Umbilical cord (tissue), 2 donors: ENCODE measurements around the gene ABCC8. TPM values are rescaled to one million over a fixed set of nuclear protein-coding genes. Genes with fewer than 3 reads are reported as not detected.
A peak's percentile ranks its signal among the peaks of the same experiment; 100 is the strongest.

ENCODE experiments used
- DNase-seq: peaks from one replicate; pipeline ENCODE4 v3.0.0-alpha.2; 2015; ENCODE audit warnings: low spot score
- total RNA-seq: library from RNA; depleted of rRNA; stranded (reverse); fragments of >200 nt; gene quantifications from one replicate; pipeline ENCODE4 v1.2.3, GENCODE V29; 2014; ENCODE audit warnings: low replicate concordance; ENCODE audit not compliant: insufficient read depth

The ABCC8 gene
- total RNA-seq, 1 donor from 2014 or later, result 0.48 TPM

DNA sequence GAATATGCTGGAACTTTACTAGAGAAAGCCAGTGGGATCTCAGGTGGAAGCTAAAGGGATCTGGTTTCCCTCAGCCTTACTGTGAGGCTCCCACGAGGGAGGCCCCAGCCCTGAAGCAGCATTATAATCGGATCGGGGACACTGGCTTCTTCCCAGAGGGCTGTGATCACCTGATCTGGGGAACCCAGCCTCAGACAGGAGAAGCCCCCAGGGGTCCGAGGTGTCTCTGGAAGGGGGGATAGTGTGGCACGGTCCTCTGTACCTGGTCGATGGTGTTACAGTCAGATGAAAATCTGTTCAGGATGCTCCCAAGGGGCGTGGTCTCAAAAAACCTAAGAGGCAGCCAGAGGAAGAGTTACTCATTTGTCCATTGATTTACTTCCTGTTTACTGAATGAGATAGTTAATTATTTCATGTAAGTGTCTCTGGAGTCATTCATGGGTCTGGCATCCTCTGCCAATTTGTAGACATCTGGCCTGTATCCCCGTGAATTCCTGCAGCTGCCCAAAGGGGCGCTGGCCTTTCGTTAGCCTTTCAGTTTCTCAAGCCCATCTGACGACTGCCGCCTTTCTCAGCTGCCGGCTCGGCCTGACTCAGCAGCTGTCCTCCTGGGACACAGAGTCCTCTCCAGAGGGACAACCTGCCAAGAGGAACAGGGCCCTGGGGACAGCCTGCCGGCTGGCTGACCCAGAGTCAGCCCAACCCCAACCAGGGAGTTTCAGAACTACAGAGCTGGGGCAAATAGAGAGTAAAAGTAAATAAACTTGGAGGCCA lies 71.2 kb downstream of the ABCC8 start:
- DNase-seq, result no peak

DNA sequence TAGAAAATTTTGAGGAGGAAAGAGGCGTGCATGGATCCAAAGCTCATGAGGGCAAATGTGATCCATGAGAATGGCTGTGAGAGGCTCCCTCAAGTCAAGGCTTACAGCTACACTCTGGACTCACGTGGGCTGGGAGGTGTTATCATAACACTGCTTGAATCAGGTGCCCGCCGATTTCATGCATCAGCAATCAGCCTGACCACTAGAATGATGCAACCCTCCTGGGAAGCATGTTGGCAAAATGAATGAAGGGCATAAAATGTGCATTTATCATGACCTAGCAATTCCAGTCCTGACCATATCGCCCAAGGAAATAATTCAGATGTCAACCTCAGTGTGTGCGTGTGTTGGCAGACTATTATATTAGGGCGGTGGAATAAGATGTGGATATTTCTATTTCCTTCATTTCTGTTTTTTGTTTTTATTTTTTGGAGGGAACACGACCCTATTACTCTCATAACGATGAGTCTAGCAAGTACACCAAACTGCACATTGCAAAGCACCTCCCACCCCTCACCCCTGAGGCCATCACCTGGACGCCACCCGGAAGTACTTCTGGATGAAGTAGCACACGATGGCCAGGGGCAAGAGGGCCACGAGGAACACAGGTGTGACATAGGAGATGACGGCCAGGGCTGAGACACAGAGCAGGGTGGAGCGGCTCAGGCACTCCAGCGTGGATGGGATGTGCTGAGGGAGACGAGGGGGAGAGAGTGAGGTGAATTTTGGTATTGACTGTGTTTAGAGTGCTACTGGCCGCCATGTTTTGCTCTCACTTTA lies 72.5 kb downstream of the ABCC8 start:
- DNase-seq, result no peak

DNA sequence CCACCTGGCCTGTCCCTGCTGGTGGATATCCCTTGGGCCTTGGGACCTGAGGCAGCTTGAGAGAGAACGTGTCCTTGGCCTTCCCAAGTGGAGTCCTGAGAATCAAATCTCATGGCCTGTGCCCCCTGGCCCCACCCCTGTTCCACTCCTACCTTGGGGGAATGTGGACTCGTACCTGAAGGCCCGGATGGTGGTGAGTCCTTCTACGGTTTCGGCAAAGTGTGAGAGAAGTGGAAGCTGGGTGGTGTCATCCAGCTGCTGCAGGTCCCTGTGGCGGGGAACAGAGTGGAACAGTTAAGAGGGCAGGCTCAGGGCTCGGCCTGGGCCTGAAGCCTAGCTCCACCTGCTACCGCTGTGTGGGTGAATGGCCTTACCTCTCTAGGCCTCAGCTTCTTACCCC lies 74.2 kb downstream of the ABCC8 start:
- DNase-seq, result no peak

DNA sequence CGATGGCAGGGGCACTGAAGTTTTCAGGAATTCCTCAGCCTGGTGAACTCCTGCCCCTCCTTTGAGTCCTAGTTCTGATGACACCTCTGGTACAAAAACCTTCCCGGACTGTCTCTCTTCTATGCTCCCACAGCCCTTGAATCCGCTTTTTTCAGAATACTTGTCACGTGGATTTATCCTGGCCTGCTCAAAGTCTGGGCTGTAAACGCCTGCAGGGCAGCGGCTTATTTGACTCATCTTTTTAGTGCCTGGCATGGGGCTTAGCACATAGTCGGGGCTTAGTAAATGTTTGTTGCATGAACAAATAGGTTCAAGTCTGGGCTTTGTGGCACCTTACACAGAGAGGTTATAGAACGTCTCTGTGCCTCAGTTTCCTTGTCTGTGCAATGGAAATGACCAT lies 74.8 kb downstream of the ABCC8 start:
- no peak for DNase-seq

DNA sequence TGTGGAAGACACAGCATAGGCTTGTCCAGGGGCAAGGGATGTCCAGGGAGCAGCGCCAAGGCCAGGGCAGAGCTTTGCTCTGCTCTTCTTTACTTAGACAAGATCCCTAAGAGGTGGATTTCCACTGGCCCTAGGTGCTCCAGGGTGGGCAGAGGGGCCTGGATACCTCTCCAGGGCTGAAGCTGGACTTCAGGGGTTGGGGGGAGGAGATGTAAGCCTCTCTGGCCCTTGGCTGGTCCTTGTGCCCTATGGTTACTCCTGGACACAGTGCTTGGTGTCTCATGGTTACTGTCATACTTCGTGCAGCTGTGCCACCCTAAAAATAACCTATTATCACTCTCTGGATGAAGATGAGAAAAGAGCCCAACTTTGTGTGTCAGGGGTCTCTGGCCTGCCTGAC lies 75.3 kb downstream of the ABCC8 start:
- DNase-seq, result no peak

DNA sequence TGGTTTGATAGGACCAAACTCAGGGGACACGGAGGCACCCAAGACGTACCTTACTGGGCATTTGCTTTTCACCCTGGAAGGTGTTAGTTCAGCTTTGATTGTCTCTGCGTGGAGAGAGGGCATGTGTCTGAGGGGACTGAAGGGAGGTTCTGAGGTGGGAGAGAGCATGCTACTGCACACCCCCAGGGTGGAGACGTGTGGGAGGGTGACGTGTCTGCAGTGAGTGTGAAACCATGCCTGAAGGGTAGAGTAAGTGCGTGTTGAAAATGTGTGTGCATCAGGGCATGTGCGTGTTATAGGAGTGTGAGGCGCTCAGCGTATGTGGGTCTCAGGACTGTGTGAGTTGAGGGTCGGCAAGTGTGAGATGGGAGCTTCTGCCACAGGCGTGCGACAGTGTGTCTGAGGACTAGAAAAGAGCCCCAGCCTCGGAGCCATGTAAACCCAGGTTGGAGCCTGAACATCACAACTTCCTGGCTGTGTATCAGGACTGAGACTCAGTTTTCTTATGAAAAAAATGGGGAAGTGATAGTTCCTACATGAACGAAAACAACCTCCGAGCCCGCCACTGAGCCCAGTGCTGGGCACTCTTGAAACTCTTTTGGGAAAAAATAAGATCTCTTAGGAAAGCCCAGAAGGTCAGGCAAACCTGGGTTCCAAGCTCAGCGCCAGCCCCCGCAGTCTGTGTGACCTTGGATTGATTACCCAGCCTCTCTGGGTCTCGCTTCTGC lies 76.4 kb downstream of the ABCC8 start:
- no peak for DNase-seq

DNA sequence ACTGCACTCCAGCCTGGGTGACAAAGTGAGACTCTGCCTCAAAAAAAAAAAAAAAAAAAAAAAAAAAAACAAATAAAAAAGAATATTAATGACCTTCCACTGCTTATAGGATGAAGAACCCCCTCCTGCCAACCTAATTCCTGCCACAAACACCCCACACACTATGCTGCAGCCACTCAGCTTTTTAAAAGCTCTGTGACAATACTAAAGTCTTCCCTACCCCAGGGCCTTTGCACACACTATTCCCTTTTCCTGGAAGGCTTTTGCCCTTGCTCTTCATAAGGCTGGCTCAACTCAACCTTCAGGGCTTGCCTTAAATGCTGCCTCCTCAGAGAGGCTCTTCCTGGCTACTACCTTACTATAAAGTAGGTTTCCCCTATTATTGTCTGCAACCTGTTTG lies 77.4 kb downstream of the ABCC8 start:
- no peak for DNase-seq

DNA sequence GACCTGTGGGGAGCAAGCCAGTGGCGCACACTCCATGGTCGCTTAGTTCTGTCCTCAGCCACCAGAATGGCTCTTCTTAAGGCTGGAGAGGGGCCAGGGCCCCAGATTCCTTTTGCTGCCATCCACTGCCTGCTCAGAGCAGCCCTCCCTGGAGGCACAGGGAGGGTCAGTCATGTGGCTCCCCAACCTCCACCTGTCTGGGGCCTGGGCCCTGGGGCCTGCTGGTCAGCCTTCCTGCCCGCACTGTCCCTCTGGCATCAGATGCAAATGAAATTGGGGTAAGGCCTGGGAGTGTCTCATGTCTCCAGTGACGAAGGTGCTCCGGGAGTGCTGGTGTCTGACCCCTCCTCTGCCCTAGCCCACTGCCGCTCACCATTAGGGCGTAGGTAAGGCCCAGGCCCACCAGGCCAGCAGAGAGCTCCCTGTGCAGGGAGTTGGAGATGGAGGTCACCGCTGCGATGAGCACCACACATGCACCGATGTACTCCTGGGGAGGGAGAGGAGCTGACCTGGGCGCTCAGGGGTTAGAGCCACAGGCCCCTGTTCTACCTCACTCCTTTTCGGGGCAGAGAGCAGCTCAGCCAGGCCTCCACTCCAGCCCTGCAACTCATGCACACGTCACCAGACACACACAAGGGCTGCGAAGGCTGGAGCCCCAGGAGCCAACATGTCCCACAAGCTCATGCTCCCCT lies 79.2 kb downstream of the ABCC8 start:
- DNase-seq, result no peak

DNA sequence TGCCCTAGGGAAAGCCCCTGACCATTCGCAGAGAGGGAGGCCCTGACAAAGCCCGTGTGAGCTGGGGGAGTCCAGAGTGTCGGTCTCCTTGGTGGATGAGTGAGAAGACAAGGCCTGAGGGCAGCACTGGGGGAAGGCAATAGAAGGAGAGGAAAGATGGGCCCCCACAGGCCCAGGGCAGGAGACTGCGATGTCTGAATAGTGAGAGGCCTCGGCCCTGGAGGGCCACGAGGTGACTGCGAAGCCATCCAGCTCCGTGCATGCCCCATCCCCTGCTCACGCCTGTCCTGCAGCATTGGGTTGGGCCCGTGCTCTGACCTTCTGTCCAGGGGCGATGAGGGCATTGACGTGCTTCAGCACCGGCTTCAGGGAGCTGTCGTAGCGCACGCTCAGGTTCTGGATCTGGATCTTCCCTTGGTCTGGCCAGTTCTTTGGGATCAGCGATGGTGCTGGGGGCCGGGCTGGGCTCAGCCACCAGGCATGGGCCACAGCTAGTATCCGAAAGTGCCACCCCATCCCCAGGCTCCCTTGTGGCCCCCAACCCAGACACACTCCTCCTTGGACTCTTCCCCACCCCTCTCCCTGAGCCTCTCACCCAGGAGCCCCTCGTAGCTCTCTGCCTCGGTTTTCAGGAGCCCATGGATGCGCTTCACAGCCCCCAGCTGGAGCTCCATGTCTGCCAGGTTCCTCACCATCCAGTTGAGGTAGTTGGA lies 79.9 kb downstream of the ABCC8 start:
- no peak for DNase-seq

DNA sequence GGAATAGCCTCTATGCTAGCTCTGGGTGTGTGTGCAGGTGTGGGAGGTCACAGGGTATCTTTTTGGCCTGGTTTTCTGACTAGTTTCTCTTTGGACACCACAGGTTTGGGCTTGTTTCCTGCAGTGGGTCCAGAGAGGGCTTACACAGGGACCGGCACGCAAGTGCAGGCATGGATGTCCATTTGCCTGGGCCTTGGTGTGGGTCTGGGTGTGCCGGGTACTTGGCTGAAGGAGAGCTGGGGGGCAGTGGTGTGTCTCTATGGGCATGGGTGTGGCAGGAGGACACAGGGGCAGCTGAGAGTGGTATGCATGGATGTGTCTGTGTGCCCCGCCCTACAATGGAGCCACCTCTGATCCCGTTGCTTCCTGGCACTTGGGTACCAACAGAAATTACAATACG lies 80.7 kb downstream of the ABCC8 start:
- DNase-seq, result no peak

DNA sequence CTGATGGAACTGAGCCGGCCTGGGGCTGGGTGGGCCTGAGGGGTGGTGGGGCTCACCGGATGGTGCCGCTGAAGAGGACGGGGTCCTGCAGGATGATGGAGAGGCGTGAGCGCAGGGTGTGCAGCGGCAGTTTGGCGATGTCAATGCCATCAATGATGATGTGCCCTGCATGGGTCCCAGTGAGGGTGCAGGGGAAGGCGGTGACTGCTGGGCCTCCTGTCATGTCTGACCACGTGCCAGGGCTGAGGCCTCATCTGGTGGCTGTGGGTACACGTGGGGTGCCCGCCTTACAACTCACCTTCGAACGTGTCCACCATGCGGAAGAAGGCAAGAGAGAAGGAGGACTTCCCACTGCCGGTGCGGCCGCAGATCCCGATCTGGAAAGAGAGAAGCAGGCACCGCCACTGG lies 81.1 kb downstream of the ABCC8 start:
- no peak for DNase-seq

DNA sequence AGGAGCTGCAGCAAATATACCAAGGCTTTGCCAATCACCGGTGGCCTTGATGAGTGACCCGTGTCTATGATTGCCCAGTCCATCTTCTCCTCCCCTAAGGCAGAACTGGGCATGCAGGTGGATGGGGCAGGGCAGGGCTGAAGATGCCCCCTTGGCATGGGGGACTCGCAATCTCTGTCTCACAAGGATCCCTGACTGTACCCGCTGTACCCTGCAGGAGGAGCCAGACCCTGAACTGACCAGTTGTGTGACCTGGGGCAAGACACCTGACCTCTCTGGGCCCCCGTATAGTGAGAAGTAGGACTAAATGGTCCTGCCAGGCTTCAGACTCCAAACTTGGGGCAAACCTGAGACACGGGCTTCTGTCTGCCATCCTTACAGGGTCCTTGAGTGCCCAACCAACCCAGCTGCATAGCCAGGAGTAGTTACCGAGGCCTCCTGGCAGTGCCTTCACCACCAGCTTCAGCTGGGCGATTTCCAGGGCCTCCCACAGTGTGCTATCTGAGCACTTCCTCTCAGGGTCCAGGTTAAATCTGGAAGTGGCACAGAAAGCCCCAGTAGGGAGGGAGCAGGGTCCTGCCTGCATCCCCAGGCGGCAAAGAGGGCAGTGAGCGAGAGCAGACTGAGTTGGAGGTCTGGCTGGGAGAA lies 81.8 kb downstream of the ABCC8 start:
- DNase-seq, result no peak

DNA sequence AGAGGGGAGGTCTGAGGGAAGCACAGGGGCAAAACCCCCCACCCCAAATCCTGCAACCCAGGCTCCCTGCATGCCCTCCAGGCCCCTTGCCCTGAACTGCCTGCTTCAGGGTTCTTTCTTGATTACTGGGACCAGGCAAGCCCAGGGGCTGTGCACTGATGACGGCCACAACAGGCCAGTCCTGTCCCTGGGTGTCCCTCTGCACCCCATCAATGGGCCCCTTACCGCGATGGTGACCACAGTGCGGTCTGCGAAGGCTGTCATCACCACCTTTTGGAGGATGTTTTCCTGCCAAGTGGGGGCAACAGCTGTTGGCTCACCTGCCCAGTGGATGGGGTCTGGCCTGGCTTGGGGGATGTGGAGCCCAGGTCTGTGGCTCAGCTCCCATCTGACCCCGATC lies 83.2 kb downstream of the ABCC8 start:
- DNase-seq, result no peak

DNA sequence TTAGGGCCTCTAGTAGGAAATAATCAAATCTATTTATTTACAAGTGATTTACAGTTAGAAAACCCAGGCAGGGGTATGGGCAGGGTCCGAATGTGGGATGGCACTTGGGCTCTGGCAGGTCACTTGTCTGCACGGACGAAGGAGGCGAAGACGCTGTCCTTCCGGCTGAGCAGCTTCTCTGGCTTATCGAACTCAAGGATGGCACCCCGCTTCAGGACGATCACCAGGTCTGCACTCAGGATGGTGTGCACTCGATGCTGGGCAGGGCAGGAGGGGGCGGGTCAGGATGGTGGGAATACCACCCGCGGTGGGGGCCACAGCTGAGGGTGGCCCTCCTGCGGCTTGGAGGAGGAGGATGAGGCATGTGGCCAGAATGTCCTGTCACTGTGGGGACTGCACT lies 83.8 kb downstream of the ABCC8 start:
- DNase-seq, result no peak

DNA sequence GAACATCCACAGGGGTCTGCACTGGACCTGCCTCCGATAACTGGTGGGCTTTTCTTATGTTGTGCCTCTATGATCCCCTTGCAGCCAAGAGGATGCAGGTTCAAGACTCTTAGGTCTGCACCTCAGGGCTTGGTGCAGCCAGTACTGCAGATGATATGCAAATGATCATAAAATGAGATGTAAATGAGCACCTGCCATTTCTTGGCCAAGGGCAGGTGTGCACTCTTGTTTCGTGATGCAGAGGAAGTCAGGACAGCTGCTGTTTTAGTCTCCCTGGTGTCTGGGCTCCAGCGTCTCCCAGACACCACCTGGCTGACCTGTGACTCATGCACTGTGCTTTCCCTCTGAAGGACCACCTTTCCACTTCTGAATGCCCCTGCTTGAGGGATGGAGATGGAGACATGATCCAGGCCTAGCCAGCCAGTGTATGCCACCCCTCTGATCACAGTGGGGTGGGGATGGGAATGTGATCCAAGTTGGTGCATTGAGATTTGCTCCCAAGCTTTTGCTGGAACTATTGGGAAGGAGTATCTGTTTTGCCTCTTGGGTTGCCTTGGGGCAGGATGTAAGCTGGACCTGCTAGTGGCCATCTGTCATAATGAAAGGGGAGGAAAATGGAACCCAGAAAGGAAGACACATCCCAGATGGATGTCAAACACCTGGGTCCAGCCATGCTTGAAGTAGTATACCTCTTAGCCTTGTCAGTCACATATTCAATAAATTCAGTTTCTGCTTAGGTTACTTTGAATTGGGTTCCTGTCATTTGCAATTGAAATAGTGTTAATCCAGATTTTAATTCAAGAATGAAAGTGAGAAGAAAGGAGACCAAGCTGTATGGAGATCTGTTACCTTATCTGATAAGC lies 84.9 kb downstream of the ABCC8 start:
- DNase-seq, result no peak

DNA sequence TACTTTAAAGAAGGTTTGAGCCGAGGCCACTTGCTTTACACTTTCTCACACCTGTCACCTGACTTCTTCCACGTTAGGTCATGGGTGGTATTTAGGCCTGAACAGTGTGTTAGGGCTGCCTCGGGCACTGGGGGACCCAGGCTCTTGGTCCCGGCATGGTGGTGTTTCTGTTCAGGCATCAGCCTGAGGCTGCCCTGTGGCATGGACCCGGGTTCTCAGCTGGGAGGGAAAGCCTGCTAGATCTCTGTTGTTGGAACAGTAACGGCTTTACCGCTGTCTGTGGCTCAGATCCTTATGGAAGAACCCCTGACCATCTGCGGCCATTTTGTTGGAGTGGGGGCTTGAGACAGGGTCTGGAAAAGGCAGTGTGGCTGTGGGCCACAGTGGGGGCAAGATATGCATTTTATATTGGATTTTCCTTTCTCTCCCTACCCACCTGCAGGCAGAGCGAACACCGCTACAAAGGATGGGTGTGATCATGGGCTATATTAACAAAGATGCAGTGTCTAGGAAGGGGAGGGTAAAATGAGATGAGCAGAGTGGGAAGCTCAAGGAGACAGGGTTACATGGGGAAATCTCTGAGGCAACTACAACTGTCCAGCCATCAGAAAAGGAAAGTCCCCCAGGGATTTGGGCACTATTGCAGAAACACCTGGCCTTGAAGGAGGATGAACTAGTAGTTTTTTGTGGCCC lies 86.5 kb downstream of the ABCC8 start:
- DNase-seq, result no peak

DNA sequence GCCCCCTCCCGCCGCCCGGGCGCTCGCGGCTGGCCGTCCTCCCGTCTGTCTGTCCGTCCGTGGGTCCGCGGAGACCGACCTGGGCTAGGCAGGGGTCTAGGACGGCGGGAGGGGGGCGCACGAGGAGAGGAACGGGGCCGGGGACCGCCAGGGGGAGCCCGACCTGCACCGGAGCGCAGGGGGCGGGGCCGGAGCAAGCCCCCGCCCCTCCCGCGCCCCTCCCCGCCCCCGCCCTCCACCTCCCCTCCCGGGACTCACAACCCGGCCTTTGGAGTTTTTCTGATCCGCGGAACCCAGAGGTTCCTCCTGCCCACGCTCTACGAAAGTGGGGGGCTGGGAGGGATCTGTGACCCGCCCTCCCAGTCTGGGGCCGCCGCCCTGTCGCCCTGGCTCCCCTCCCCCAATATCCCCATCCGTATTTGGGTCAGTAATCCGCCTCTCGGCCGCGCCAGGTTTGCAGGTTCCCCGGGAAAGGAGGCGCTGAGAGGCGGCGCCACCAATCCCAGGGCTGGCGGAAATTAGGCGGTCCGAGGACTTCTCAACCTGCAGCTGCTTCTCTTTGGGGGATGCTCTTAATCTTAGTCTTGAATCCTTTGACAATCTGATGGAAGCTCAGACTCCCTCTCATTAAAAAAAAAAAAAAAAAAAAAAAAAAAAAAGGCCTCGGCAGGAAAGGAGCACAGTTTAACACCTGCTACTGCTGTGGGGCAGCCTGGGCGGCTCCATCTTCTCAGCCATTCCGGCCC lies 87.3 kb downstream of the ABCC8 start:
- DNase-seq, result peak; percentile 21

DNA sequence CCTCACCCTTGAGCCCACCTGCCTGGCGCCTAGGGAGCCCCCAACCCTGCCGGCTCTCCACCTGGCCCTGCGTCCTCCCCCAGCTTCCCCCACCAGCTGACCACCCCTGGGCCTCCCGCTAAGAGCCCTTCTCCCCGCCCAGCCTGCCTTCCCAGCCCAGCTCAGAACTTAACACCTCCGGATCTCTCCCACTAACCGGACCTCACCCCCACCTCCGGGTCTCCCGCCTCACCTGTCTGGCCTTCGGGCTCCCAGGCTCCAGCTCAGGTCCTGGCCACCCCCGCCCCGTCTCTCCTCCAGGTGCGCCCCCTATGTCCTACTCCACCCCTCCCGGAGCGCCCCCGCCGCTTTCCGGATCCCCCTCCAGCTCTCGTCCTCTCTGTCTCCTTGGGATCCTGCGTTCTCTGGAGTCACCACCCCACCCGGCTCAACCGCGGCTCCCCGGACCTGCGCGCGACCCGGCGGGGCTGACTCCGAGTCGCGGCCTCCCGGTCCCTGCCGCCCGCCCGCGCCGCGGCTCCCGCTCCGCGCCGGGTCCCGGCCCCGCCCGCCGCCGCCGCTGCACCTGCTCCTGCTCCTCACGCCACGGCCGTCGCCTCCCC lies 87.9 kb downstream of the ABCC8 start, which contains the start of gene KCNJ11:
TSS of gene KCNJ11 (minus strand) at position 51 of the 602 bp plus-strand sequence. CDS start 568 bp downstream, outside the sequence.
- no peak for DNase-seq
